Astrocyte (in vitro differentiated cells and primary cell): ENCODE results near the gene COG5. TPM values are rescaled to one million over a fixed set of nuclear protein-coding genes. Genes with fewer than 3 reads are reported as not detected.
"Not testable (repeated sequence)": the region's sequence is repeated elsewhere in the genome, so short reads cannot be mapped to it uniquely, and the experiment has no call there.

Experiments used
- DNase-seq: peaks from one replicate; pipeline ENCODE4 v3.0.0-alpha.2; 2010; ENCODE audit warnings: low read depth
- FAIRE-seq: peaks from 2 replicates; lab custom pipeline; 2011; peaks lifted over from hg19 to GRCh38; lab: Jason Lieb, UNC
- H2AFZ ChIP-seq: 2 replicates; pipeline ENCODE4 v1.6.0; 2012; ENCODE audit warnings: low read depth, low read length, inconsistent platforms
- H3K27ac ChIP-seq: 2 replicates; pipeline ENCODE4 v1.5.1; 2011; ENCODE audit warnings: low read depth, low read length, inconsistent platforms
- H3K27me3 ChIP-seq: 2 replicates; pipeline ENCODE4 v1.6.0; 2011; ENCODE audit warnings: low read length, inconsistent platforms; ENCODE audit not compliant: insufficient read depth
- H3K36me3 ChIP-seq: 2 replicates; pipeline ENCODE4 v1.5.1; 2011; ENCODE audit warnings: low read length, inconsistent platforms; ENCODE audit not compliant: insufficient read depth
- H3K4me1 ChIP-seq: 2 replicates; pipeline ENCODE4 v1.5.1; 2011; ENCODE audit warnings: low read length, inconsistent platforms; ENCODE audit not compliant: insufficient read depth
- H3K4me2 ChIP-seq: 2 replicates; pipeline ENCODE4 v1.6.0; 2012; ENCODE audit warnings: low read length, inconsistent platforms
- H3K4me3 ChIP-seq: 2 replicates; pipeline ENCODE4 v1.5.1; 2011; ENCODE audit warnings: low read depth, mild to moderate bottlenecking, low read length, inconsistent platforms; ENCODE audit not compliant: insufficient read depth
- H3K79me2 ChIP-seq: 2 replicates; pipeline ENCODE4 v1.6.0; 2012; ENCODE audit warnings: mild to moderate bottlenecking, low read length, inconsistent platforms; ENCODE audit not compliant: insufficient read depth
- H3K9ac ChIP-seq: 2 replicates; pipeline ENCODE4 v1.6.0; 2012; ENCODE audit warnings: mild to moderate bottlenecking, low read length, inconsistent platforms
- H3K9me3 ChIP-seq: 2 replicates; pipeline ENCODE4 v1.5.1; 2012; ENCODE audit warnings: low read depth, mild to moderate bottlenecking, low read length, inconsistent platforms; ENCODE audit not compliant: insufficient read depth
- H4K20me1 ChIP-seq: 2 replicates; pipeline ENCODE4 v1.6.0; 2012; ENCODE audit warnings: low read length, inconsistent platforms; ENCODE audit not compliant: insufficient read depth
- H3K27ac Mint-ChIP-seq: one replicate; pipeline ENCODE4 v1.8.0; 2021; ENCODE audit warnings: mild to moderate bottlenecking, mixed read lengths; ENCODE audit not compliant: unreplicated experiment
- H3K27me3 Mint-ChIP-seq: one replicate; pipeline ENCODE4 v1.8.0; 2021; ENCODE audit warnings: low read depth, mixed read lengths; ENCODE audit not compliant: unreplicated experiment
- H3K36me3 Mint-ChIP-seq: one replicate; pipeline ENCODE4 v1.8.0; 2021; ENCODE audit warnings: low read depth, mixed read lengths; ENCODE audit not compliant: unreplicated experiment
- H3K4me1 Mint-ChIP-seq: one replicate; pipeline ENCODE4 v1.8.0; 2021; ENCODE audit warnings: low read depth, mixed read lengths; ENCODE audit not compliant: unreplicated experiment
- H3K4me3 Mint-ChIP-seq: one replicate; pipeline ENCODE4 v1.8.0; 2021; ENCODE audit warnings: mild to moderate bottlenecking, moderate library complexity, mixed read lengths; ENCODE audit not compliant: unreplicated experiment
- H3K9me3 Mint-ChIP-seq: one replicate; pipeline ENCODE4 v1.8.0; 2021; ENCODE audit warnings: mild to moderate bottlenecking, mixed read lengths; ENCODE audit not compliant: unreplicated experiment
- EZH2 ChIP-seq: IDR thresholded peaks from 2 replicates; pipeline ENCODE4 v1.6.1; 2012; ENCODE audit warnings: mild to moderate bottlenecking, low read length, inconsistent platforms; ENCODE audit not compliant: insufficient read depth
- total RNA-seq: library from RNA; stranded (reverse); gene quantifications from 2 replicates; pipeline ENCODE4 v1.2.1, GENCODE V29; 2021
- TF ChIP-seq, protein P1 (sequence below): IDR thresholded peaks from 2 replicates; pipeline ENCODE4 v1.5.1; 2011; ENCODE audit warnings: low read depth, mild to moderate bottlenecking, inconsistent platforms, low read length, moderate library complexity; ENCODE audit not compliant: insufficient read depth

The COG5 gene
- total RNA-seq, 1 donor from 2014 or later: 57.1 TPM

- Histone ChIP-seq H3K4me1 (no peaks in the 10 kb centered on the region), H3K9ac (no peak overlapping the region), H3K36me3 (peaks cover 6% of the 10 kb centered on the region), H3K4me3 (no peak overlapping the region), H3K27me3 (no peaks in the 10 kb centered on the region), H3K4me2 (no peak overlapping the region), H3K79me2 (peaks cover 11% of the 10 kb centered on the region), H3K9me3 (no peaks in the 10 kb centered on the region), H2AFZ (no peak overlapping the region), H3K27ac (no peak overlapping the region), H4K20me1 (peaks cover 3% of the 10 kb centered on the region)
- Mint-ChIP-seq H3K36me3 (peaks cover 31% of the 10 kb centered on the region), H3K9me3 (peaks cover 15% of the 10 kb centered on the region), H3K4me1 (no peaks in the 10 kb centered on the region), H3K4me3 (no peak overlapping the region), H3K27me3 (no peaks in the 10 kb centered on the region), H3K27ac (no peak overlapping the region)
- no peak for TF ChIP-seq EZH2
- TF ChIP-seq, protein P1, sequence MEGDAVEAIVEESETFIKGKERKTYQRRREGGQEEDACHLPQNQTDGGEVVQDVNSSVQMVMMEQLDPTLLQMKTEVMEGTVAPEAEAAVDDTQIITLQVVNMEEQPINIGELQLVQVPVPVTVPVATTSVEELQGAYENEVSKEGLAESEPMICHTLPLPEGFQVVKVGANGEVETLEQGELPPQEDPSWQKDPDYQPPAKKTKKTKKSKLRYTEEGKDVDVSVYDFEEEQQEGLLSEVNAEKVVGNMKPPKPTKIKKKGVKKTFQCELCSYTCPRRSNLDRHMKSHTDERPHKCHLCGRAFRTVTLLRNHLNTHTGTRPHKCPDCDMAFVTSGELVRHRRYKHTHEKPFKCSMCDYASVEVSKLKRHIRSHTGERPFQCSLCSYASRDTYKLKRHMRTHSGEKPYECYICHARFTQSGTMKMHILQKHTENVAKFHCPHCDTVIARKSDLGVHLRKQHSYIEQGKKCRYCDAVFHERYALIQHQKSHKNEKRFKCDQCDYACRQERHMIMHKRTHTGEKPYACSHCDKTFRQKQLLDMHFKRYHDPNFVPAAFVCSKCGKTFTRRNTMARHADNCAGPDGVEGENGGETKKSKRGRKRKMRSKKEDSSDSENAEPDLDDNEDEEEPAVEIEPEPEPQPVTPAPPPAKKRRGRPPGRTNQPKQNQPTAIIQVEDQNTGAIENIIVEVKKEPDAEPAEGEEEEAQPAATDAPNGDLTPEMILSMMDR: no peak
- FAIRE-seq (no peak), DNase-seq (no peak)
These were observed 25.7 kb downstream of the COG5 start for GRCh38 chr7:107538001-107538400.

GRCh38 chr7:107537228-107537627 is 26.5 kb downstream of the COG5 start:
- H3K27ac ChIP-seq, H3K27me3 Mint-ChIP-seq, H2AFZ ChIP-seq, DNase-seq, H4K20me1 ChIP-seq, H3K27ac Mint-ChIP-seq, H3K9me3 ChIP-seq, H3K36me3 ChIP-seq, H3K4me2 ChIP-seq, H3K4me1 Mint-ChIP-seq, FAIRE-seq, H3K27me3 ChIP-seq, H3K4me1 ChIP-seq, H3K4me3 Mint-ChIP-seq, H3K79me2 ChIP-seq, H3K4me3 ChIP-seq, H3K9ac ChIP-seq: not testable (repeated sequence)
- H3K36me3 Mint-ChIP-seq: peaks cover 30% of the 10 kb centered on the region
- H3K9me3 Mint-ChIP-seq: peaks cover 15% of the 10 kb centered on the region

- Mint-ChIP-seq H3K4me1 (no peaks in the 10 kb centered on the region), H3K36me3 (peaks cover 27% of the 10 kb centered on the region), H3K27ac (no peak overlapping the region), H3K27me3 (no peaks in the 10 kb centered on the region), H3K4me3 (no peak overlapping the region), H3K9me3 (peaks cover 15% of the 10 kb centered on the region)
- no peak overlapping the region for H3K9ac ChIP-seq
- peaks cover 10% of the 10 kb centered on the region for H3K79me2 ChIP-seq
- H3K27me3 ChIP-seq: no peaks in the 10 kb centered on the region
- no peaks in the 10 kb centered on the region for H3K9me3 ChIP-seq
- H3K36me3 ChIP-seq: no peaks in the 10 kb centered on the region
- no peak for DNase-seq
- no peak for FAIRE-seq
- no peak overlapping the region for H3K27ac ChIP-seq
- peaks cover 3% of the 10 kb centered on the region for H4K20me1 ChIP-seq
- H3K4me3 ChIP-seq: no peak overlapping the region
- H3K4me1 ChIP-seq: no peaks in the 10 kb centered on the region
- TF ChIP-seq EZH2: no peak
- TF ChIP-seq, protein P1: no peak
- H3K4me2 ChIP-seq: no peak overlapping the region
- H2AFZ ChIP-seq: no peak overlapping the region
These were observed 29.6 kb downstream of the COG5 start for GRCh38 chr7:107534139-107534538.
